ENCODE data around the gene PROSER1.
"Not testable (repeated sequence)": the region's sequence is repeated elsewhere in the genome, so short reads cannot be mapped to it uniquely, and the experiment has no call there.

The PROSER1 gene

DNA sequence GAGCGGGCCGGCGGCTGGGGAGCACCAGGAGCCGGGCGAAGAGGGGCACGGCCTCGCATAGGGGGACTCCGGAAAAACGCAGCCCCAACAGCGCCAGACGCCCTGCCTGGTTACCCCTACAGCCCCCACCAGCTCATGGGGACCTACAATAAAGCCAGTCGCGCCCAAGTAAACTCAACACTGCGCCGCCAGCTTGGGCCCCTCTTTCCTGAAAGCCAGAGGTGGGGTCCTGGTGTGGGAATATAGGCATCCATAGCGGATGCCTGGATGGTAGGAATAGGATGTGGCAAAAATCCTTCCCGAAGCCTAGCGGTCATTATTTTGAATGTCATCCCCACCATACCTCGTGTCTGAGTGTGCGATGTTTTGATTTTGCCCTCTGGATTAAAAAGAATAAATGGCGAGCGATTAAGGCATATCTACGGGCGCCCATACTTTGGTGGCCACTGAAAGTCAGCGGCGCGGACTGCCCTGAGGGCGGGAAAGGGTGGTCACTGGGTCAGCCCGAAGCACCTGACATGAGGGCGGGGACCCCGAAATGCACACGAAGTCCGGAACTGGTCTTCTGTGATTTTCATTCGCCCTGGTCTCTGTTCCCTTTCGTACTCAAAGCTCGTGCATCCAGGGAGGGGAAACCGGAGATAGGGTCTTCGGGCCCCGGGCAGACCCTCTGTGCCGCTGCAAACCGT, at the start of gene PROSER1, which contains the start of gene NHLRC3:
Gene PROSER1 (minus strand): TSS at position 210 of the 689 bp plus-strand sequence. CDS start 847 bp downstream, outside the sequence.
Gene NHLRC3 (plus strand): TSS at position 577 of the 689 bp plus-strand sequence. CDS start 184 bp downstream, outside the sequence.
- peak; percentile 66 to 69 for DNase-seq (ENCODE audit: low read depth in 2 of 2, low spot score in 1 of 2)

DNA sequence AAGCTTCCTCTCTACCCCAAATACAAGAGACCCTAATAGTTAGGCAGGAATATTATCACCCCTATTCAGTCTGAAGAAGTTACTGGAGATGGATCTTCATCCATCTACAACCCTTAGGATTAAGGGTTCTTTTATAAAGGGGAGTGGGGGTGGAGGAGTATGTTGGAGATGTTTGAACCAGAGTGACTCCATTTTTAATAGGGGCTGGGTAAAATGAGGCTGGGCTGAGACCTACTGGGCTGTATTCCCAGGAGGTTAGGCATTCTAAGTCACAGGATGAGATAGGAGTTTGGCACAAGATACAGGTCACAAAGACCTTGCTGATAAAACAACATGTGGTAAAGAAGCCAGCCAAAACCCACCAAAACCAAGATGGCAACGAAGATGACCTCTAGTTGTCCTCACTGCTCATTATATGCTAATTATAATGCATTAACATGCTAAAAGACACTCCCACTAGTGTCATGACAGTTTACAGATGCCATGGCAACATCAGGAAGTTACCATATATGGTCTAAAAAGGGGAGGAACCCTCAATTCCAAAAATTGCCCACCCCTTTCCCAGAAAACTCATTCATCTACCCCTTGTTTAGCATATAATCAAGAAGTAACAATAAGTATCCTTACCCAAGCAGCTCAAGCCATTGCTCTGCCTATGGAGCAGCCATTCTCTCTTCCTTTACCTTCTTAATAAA, 48.5 kb upstream of the PROSER1 start:
- DNase-seq (ENCODE audit: low read depth in 2 of 2, low spot score in 1 of 2), result not testable (repeated sequence)

DNA sequence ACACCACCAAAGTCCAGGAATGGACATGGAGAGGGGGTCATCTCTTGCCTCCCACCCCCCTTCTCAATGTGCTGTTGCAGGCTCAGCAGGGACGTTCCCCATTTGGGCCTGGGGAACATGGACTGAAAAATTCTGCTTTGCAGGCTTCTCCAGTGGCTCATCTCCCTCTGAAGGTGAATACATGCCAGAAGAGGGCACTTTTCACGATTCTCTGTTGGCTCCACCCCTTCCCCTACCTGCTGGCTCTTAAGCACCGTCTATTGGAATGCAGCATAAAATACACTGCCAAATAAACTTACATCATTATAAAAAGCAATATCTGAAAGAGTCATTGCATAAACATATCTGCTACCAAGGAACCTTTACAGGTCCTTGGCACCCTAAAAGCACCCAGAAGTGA, 36.1 kb upstream of the PROSER1 start:
- no peak for DNase-seq (ENCODE audit: low read depth in 2 of 2, low spot score in 1 of 2)

DNA sequence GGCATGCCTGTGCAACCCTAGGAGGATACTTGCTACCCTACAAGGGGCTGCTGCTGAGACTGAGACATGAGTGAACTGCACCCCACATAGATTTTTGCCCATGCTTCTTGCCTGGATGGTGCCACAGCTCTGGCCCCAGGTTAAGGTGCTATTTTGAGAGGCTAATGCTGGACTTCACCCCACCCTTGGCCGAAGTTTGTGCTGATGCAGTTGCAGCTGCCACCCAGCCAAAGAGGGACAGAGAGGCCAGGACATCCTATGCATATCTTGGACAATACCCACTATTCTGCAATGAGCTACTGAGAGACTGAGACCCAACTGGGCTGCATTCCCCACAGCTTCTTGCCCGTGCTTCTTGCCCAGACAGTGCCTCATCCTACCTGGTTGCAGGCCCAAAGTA, 35.0 kb upstream of the PROSER1 start:
- DNase-seq (ENCODE audit: low read depth in 2 of 2, low spot score in 1 of 2), result no peak

DNA sequence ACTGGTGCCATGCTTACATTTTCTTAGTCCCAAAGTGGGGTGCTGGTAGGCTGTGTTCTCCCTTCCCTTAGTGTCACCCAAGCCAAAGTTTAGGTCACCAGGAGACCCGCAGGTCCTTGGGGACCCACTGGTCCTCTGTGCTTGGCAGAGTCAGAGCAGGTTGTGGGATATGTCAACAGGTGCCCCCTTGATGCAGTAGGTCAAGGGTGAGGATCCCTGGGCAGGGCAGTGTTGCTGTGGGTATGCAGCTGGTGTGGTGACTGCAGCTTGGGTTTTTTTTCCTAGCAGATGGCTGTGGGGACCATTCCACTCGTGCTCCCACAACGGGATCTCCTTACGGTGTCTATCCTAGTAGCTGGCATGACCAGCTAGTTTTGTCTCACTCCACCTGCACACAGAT, 24.1 kb upstream of the PROSER1 start:
- DNase-seq (ENCODE audit: low read depth in 2 of 2, low spot score in 1 of 2), result no peak

DNA sequence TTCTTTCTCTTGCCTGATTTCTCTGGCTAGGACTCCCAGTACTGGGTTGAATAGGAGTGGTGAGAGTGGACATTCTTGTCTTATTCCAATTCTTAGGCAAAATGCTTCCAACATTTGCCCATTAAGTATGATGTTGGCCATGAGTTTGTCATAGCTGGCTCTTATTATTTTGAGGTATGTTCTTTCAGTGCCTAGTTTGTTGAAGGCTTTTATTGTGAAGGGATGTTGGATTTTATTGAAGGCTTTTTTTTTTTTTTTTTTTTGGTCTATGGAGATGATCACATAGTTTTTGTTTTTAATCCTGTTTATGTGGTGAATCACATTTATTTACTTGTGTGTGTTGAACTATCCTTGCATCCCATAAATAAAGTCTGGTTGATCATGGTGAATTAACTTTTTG, 20.2 kb upstream of the PROSER1 start:
- DNase-seq (ENCODE audit: low read depth in 2 of 2, low spot score in 1 of 2), result no peak

DNA sequence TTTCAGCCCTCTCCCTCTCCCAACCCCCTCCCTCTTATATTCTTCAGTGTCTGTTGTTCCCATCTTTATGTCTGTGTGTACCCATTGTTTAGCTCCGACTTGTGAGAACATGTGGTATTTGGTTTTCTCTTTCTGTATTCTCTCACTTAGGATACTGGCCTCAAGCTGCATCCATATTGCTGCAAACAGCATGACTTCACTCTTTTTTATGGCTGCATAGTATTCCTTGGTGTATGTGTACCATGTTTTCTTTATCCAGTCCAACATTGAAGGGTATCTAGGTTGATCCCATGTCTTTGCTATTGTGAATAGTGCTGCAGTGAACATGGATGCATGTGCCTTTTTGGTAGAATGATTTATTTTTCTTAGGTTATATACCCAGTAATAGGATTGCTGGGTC, 18.1 kb upstream of the PROSER1 start:
- no peak for DNase-seq (ENCODE audit: low read depth in 2 of 2, low spot score in 1 of 2)

DNA sequence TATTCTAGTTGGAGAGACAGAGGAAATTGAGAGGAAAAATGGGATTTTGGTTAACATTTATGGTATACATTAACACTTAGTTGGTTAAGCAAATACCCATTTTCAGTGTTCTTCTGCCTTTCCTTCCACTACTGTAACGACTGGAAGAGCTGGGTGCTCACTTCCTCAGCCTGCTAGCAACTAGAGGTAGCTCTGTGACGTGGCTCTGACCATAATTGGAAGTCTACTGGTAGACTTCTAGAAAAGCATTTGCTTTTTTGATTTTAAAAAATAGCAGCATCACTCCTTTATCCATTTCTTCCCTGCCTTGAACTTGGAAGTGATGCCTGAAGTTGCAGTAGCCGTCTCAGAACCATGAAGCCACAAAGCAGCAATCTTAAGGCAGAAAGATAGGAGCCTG, 16.2 kb upstream of the PROSER1 start:
- DNase-seq (ENCODE audit: low read depth in 2 of 2, low spot score in 1 of 2), result no peak

DNA sequence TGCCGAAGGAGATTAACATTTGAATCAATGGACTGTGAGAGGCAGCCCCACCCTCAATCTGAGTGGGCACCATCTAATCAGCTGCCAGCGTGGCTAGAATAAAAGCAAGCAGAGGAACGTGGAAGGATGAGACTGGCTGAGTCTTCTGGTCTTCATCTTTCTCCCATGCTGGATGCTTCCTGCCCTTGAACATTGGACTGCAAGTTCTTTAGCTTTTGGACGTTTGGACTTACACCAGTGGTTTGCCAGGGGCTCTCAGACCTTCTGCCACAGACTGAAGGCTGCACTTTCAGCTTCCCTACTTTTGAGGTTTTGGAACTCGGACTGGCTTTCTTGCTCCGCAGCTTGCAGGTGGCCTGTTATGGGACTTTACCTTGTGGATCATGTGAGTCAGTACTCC, 15.1 kb upstream of the PROSER1 start:
- DNase-seq (ENCODE audit: low read depth in 2 of 2, low spot score in 1 of 2), result no peak

DNA sequence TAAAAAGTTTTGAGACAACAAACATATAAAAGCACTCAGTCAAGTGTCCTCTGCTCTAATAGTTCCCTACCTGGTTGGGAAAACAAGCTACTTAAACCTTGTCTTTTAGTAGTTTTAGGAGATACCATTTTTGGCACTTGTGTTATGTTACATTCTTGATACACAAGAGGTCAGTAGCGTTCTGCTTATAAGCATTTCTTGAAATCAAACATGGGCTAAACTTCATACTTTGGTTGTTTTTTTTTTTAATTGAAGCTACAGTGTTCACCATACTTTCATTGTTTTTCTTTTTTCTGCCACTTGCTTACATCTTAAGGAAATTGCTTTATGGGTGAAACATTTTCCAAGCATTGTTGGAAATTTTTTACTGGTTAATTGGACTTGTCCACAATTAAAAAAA, 13.3 kb upstream of the PROSER1 start:
- DNase-seq (ENCODE audit: low read depth in 2 of 2, low spot score in 1 of 2), result no peak

DNA sequence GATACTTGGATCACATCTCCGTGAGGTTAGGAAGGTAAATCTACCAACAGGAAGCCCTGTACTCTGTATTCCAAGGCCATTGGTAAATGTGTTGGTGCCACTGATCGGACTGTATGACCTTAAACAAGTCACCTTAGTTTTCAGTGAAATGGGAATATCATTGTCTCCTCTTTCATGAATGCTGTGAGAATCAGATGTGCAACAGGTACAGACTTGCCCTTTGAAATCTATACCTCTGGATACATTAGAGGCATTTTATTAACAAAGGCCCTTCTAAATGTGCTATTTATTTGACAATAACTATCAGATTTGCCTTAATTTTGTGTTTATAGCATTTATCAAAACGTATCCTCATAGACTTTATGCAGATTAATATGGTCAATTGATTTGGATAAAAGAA, 11.4 kb upstream of the PROSER1 start:
- no peak for DNase-seq (ENCODE audit: low read depth in 2 of 2, low spot score in 1 of 2)

DNA sequence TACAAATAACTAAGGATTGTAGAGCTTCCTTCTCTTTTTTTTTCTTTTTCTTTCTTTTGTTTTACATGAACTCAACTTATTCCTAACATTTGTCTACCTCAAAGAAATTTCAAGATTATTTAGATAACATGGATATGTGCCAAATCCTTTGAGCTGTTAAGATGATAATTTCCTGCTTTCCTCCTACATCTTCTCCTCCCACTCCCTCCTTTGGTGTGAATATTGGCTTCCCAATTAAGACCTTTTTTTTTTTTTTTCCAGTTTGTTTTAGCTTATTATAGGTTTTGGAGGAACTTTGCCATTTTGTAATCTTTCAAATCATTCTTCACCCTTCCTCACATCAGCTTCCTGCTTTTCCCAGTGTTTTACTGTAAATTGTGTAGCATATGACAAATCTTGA, 10.9 kb upstream of the PROSER1 start:
- DNase-seq (ENCODE audit: low read depth in 2 of 2, low spot score in 1 of 2), result no peak

DNA sequence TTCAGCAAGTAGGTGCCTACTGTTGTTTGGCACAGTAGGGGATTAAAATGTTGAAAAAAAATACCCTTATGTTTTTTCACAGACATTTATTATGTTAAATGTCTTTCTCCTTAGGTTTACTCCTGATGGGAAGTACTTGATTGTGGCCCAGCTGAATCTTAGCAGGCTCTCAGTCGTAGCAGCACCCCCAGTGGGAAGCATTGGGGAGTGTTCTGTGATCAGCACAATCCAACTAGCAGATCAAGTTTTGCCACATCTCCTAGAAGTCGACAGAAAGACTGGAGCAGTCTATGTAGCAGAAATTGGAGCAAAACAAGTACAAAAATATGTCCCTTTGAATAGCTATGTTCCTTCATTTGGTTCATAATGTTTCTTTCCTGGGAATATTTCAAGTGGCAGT, 9.7 kb upstream of the PROSER1 start:
- no peak for DNase-seq (ENCODE audit: low read depth in 2 of 2, low spot score in 1 of 2)

DNA sequence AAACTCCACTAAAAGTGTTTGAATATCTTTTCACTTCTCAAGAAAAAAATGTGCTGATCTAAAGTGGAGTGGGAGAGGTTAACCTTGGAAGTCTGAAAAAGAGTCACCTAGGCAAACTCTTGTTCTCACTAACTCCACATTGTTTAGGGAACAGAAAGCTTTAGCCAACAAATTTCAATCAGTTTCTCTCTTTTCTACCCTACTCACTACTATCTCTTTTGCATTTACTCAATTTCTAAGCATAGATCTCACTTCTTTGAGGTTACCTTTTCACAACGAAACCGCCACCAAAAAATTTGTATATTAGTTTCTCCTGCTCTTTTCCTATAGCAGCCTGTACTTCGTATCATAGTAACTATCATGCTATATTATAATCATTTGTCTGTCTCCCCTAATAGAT, 6.6 kb upstream of the PROSER1 start:
- no peak for DNase-seq (ENCODE audit: low read depth in 2 of 2, low spot score in 1 of 2)

DNA sequence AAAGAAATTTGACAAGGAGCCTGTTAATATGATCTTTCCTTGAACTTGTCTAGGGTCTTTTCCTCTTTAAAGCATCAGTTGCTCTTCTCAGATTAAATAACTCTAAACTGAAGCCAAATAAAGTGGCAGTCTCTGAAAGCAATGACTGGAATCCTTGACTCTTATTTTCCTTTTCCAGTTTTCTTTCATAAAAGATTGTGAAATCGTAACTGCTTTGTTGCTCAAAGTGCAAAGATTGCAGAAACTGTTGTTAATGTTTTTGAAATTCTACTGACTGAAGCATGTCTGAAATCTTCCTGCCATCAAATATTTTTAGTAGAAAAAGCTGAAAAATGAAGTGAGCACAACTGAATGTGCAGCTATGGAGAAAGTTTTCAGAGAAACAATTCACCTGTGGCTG, 2.3 kb upstream of the PROSER1 start:
- DNase-seq (ENCODE audit: low read depth in 2 of 2, low spot score in 1 of 2), result no peak

DNA sequence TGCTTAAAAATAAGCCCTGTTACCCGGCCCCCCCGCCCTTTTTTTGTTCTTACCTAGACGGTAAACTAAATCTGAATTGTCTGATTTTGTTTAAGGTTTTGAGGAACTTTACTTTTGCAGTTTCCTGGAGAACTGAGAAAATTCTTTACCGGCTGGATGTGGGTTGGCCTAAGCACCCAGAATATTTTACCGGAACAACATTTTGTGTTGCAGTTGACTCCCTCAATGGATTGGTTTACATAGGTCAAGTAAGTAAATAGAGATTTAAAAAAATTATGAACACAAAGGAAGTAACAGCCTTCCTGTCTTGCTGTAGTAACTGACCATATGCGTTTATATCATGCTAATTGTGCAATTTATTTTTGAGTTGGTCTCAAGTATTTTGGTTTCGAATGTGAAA, 1.2 kb upstream of the PROSER1 start:
- DNase-seq (ENCODE audit: low read depth in 2 of 2, low spot score in 1 of 2), result no peak

DNA sequence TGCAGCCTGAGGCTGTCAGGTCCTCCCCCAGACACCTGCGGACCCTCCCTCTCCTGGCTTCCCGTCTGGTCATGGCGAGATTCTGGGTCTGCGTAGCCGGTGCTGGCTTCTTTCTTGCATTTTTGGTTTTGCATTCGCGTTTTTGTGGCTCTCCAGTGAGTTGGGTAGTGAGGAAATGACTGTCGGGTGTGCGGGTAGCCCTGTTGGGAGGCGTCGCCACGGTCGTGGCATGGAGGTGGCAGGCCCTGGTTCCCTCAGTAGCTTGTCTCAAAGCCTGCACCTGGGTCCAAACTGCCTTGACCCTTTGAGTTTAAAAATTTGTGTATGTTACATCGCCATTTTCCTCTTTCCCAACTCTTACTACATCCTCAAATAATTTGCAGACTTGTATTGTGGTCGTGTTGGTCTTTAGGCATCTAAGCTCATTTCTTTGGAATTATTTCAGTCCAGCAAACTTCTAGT, 711 bp upstream of the PROSER1 start:
- DNase-seq (ENCODE audit: low read depth in 2 of 2, low spot score in 1 of 2), result peak; percentile 7 to 8

DNA sequence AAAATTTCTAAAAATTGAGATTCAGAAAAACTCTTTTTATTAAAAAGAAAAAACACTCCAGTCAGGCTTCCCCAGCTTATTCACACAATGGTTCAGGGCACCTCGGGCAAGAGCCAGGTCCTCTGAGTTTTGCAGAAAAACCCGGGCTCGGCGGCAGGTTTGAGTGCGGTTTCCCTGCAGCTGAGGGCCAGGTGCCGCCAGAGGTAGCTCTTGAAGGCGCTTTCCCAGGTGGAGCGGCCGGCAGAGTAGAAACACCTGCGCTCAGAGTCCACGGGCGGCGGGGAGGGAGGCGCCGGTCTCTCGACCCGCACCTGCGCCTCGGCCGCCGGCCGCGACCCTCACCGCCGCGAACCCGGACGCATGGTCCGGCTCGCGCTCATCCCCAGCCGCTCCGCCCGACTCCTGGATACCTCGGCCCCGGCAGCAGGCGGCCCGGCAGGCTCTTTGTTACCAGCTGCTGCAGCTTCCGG, 444 bp downstream of the PROSER1 start:
- DNase-seq (ENCODE audit: low read depth in 2 of 2, low spot score in 1 of 2), result peak in 1 of 2 donors; percentile 8

DNA sequence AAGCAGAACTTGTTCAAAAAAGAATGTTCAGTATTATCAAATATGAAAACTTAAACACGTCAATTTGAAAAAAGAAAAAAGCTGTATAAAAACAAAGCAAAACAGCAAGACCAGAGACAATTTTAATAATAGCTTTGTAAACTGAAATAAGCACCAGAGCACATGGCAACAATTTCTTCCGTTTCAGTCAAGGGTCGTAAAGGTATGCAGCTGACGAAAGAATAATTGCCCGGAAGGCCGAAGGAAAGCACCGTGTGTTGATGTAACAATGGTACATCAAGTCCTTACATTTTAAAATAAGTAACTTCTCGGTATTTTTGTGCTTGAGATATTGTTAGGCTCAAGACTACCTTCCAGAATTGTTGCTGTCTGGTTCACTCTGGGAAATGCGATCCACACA, 1.7 kb downstream of the PROSER1 start:
- DNase-seq (ENCODE audit: low read depth in 2 of 2, low spot score in 1 of 2), result no peak

DNA sequence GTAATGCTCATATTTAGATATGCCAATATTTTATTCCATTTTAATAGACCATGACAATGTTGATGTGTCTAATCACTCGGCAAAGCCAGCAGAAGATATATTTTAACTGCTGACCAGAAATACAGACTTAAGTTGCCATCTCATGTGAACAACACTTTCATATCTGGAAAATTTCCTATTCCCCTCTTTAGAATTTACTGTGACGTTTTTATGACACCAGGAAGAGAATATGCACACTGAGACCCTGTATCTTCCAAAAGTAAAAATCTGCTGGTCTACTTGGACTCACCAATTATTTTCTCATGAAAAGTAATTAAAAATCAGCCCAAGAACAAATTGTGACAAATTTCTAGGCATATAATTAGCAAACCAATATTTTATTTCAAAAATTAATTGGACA, 2.1 kb downstream of the PROSER1 start:
- DNase-seq (ENCODE audit: low read depth in 2 of 2, low spot score in 1 of 2), result no peak

DNA sequence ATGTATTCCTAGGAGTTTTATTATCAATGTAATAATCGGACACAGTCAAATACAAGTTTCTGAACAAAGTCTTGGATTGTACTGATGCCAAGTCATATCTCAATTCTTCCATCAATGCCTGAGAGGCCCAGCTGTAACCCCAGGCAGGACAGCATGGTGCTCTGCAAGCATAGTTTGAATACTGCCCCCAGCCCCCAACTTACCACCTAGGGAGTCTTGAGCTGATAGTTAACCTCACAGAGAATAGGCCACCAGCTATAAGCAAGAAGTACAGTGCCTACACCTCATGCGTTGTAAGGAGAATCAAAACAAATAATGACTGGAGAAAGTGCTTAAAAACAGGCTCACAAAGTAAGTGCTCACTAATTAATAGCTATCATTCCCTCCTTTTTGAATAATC, 2.7 kb downstream of the PROSER1 start:
- DNase-seq (ENCODE audit: low read depth in 2 of 2, low spot score in 1 of 2), result no peak

DNA sequence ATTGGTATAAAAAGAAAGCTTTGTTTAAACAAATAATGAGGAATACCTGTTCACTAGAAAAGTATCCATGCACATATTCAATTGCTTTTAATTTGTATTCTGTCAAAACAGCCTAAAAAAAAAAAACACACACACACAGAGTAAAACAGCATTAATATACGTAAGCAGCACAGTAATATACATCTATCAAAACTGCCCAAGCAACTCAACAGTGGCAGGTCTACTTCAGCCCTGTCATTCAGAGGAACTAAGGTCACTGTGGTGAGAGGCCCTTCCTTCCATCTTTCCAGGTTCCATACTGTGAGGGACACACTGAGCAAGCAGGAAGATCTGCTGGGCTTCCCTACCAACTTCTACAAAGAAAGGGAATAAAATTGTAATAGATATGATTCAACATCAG, 3.8 kb downstream of the PROSER1 start:
- no peak for DNase-seq (ENCODE audit: low read depth in 2 of 2, low spot score in 1 of 2)

DNA sequence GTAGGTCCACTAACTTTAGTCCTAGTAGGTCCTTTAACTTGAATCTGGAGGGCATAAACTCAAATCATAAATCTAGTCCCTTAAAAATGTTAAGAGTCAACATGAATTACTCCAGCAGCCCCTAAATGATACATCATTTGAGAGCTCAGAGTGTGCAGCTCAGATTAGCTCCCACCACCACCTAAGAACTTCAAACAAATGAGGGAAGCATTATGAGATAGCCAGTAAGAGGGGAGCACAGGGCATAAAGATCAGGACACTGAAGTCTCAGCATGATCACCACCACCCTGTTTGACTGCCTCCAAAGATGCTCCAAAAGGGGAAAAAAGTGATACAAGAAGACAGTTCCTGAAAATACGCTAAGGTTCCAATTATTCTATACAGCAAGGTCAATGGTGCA, 5.7 kb downstream of the PROSER1 start:
- no peak for DNase-seq (ENCODE audit: low read depth in 2 of 2, low spot score in 1 of 2)
